NCI-H2196 treated with DMSO at 0.1 percent for 48 hours (cell line): ENCODE data around the gene DTNBP1.
A peak's percentile ranks its signal among the peaks of the same experiment; 100 is the strongest.

ENCODE experiments used
- DNase-seq: peaks from one replicate; lab custom pipeline; 2025; ENCODE audit not compliant: unreplicated experiment; lab: John Stamatoyannopoulos, UW

The DTNBP1 gene

DNA sequence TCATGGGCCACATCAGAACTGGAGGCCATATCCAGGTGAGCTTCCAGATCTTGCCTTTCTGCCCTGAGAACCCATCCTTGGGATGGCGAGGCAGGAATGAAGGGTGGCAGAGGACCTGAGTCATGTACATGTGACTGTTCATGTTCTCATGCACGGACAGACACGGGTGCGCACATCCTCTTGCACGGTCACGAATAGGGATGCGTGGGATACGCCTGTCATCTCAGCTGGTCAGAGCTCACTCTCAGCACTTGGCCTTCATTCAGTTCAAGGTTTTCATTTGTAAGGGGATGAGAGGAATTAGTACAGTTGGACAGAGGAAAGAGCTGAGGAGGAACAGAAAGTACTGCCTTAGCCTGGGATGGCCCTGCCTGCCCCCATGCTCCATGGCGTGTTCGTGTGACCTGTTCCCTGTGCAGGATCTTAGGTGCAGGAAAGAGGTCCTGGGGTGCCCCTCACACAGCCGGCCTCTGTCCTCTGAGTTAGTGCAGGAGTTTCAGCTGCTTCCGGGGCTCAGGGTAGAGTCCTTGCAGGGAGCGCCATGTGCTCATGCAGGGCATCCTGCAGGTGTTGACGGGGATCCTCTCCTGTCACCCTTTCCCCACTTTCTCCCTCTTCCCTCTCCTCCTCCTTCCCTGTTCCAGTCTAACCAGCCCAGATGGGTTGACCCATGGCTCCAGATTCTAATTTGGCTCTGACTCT lies 173.4 kb downstream of the DTNBP1 start:
- no peak for DNase-seq

DNA sequence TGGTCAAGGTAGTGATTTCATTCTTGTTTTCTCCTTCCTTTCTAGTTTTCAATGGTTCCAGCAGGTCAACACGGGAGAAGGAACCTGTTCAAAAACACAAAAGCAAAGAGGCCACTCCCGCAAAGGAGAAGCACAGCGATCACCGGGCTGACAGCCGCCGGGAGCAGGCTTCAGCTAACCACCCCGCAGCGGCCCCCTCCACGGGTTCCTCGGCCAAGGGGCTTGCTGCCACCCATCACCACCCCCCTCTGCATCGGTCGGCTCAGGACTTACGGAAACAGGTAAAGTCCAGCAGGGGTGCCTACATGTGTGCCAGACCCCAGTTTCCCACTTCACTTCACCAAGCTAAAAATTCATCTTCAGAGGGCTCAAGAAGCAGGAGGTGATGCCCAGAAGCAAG lies 175.6 kb downstream of the DTNBP1 start:
- DNase-seq: no peak

DNA sequence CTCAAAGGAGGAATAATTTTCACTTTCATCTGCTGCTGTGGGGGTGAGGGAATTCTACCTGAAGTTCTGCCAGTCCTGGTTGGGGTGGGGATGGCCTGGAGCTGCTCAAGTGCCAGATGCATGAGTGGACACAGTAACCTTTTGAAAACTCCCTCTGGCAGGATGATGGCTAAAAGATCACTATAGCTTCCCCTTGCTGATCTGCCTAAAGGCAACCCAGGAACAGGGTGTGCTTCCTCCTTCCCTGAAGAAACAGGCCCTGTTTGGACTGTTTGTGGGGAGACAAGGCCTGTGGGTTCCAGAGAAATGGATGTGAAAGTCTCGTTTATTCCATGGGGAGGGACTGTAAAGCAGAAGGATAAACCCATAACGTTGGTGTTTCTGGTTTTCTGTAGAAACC lies 176.9 kb downstream of the DTNBP1 start:
- DNase-seq: no peak

DNA sequence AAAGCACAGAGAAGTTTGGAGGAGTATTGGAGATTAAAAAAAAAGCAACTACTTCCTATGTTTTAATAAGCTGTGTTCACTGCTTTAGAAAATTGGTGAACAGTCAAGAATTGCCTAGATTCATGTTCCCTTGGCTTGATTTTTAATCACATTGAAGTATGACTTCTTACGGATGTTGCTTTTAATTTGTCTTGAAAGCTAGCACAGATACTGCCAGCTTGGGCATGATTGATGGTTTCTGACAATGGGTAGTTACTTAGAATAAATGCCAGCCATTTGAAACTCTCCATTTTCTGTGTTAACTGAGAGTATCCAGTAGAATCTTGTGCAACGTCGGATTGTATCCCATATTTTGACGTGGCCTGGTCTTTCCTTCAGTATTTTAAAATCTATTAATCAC lies 178.0 kb downstream of the DTNBP1 start:
- no peak for DNase-seq

DNA sequence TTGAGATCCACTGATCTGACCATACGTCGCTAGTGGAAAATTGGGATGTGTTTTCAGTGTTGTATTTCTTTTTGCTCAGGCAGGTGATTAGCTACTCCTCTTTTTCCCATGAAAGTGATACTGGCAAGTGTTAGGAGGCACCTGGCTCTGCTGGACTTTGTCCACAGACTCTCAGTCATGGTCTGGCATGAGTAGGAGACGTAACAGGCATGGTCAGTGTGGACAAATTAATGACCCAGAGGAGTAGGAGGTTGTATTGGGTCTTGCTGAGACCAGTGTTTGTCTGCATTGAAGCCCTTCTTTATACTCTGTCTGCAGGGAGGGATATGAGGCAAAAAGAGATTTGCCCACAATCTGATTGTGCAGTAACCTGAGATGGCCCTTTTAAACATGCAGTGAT lies 178.7 kb downstream of the DTNBP1 start:
- DNase-seq: peak; percentile 55

DNA sequence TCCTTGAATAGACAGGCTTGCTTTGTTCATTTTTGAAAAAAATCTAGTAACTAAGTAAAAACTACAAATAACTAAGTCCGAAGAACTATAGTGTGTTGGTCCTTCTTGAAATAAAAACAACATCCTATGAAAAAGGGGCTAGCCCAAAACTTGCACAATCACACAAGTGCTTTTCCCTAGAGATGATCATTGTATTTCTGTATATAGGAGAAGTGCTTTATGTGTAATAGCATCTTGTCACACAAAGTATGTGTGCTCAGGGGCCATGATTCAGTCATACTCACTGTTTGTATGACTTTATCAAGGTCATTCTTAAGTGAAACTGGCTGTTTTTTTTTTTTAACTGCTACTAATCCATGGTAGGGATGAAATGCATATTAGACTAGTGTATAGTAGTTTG lies 179.8 kb downstream of the DTNBP1 start:
- DNase-seq: no peak

DNA sequence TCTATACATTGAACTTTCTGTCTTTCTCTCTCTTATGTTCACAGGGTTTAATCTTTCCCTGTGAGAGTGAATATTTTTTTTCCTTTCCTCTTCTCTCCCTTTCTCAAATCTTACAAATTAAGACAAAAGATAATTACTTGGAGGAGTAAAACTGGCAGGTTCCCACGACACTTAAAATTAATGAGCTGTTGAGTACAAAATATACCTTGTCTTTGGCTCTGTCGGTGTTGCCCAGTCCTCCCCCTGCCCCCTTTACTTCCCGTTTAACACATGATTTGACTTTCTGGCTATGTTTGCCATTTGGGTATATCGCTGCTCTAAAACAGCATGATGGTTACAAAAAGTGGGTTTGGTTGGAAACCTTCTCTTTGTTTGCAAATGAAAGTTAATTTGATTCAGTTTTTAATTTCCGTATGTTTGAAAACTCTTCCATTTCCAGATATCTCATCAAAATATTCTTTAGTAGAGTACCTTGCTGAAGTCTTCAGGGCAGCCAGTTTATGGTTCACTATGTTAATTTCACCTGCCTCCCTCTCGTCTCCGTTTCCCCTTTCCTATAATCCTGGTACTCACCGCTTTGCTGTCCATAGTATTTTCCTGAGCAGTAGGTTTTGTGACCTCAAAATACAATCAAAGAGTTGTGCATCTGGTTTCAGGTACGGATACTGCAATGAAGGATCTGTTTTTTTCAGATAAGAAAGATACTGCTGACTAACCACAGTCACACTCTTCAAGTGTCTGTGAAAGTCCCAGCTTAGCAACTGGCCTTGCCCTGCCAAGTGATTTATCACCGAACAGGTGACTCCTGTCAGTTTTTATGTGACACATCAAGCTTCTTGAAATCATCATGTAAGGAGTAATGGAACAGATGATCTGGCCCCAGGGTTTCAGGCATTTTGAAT lies 181.2 kb downstream of the DTNBP1 start:
- no peak for DNase-seq

DNA sequence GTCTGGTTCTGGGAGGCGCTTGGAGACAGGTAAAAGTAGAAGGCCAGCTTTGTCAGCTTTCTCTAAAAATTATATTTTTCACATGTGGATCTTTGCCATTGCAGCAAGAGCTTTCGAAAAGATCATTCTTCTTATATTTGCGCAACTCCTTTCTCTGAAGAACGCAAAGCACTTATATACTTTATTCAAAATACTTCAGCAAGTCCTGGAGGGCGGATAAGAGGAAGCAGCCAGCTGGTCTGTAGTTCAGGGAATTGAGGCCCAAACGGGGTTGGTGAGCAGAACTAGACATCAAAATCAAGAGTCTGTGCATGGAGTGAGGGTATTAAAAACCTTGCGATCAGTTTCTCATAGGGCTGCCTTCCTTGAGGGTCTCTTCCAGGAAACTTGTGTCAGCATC lies 182.3 kb downstream of the DTNBP1 start:
- no peak for DNase-seq

DNA sequence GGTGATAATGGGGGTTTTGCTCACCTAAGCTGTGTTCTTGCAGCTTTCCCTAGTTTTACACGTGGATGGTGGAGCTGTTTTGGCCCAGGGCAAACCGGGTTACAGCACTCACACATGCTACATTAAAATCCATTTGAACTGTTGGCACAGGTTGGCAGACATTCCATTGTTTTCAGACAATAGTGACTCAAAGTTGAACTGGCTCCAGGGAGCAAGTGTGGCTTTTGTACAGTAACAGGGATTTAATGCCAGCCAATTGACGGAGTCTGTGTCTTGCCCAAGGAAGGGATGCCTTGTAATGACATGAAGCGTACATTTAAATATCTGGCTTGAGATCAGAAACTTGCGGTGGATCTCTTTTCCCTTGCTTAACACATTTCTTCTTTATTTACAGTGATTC lies 183.1 kb downstream of the DTNBP1 start:
- DNase-seq: no peak

DNA sequence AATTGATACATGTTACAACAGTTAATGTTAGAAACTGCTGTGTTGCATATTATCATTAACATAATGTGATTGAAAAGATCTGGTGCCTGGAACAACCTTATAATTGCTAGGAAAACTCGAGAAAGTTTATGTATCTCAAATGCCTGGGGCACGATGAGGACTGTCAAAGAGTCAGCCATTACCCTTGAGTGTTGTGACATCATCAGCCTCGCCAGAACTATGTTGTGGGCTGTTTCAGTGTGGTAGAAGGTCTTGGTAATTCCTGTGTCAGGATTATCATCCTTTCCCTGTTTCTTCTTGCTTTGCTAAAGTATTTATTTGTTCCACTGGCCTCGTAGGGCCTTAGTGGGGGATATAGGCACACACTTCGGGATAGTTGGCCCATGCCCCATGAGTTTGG lies 185.1 kb downstream of the DTNBP1 start:
- DNase-seq: no peak

DNA sequence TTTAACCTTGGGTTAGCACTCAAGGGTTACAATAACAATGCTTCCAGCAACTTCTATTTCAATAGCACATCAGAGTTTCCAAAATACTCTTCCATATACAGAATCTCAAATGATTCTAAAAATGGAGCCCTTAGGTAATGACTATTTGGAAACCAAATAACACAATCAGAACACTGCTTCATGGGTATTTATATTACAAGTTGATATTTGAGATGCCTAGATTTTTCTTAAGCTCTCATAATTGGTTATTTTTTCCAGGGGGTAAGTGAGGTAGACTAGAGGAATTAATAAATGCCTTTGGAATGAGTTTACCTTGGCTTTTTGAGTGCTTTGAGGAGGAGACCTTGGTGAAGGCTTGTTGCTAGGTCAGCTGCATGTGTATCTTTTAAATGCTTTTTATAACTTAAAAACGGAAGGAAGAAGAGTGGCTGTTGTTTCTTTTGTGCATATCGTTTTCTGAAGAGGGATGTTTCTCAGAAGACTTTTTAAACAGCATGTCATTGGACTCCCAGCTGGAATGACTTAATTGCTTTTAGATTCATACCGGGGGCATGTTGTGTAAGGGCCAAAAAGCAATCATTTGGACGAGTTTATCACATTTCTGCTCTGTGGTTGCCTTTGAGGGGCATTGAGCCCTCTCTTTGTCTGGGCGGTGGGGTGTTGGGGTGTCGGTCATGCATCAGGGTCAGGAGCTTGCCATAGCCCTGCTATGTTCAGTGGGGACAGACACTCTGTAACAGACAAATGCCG lies 186.0 kb downstream of the DTNBP1 start:
- DNase-seq: no peak

DNA sequence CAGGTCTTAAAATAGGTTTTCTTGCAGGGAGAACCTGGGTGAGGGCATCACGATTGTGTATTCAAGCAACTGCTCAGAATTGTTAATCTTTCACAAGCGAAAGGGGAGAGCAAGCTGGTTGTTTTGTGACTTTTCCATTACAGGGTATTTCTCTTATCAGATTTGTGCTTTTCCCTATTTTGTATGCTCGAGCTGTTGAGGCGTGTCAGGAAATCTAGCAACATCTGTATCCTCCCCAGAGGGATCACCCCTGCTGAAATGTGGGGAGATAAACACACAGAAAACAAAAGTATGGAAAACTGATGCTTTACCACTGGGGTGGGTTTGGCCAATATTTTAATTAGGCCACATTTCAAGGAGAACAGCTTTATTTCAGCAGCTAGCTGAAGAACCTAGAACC lies 187.0 kb downstream of the DTNBP1 start:
- DNase-seq: no peak

DNA sequence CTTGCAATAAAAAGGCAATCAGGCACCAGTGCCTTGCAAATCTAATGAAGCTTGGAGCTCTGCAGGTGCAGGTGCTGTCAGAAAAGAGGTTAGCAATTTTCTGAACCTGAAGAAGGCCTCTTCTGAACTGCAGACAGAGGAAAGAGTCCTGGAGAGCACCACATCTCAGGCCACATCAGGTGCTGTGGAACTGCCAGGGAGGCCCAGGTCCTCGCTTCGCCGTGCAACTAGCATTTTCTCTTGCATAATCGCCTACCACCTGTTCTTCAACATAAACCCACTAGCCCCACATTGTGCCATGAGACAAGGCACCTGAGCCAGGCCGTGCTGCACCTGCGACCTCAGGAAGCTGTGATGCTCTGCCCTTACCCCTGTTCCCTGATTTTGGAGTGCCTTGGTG lies 187.6 kb downstream of the DTNBP1 start:
- DNase-seq: no peak

DNA sequence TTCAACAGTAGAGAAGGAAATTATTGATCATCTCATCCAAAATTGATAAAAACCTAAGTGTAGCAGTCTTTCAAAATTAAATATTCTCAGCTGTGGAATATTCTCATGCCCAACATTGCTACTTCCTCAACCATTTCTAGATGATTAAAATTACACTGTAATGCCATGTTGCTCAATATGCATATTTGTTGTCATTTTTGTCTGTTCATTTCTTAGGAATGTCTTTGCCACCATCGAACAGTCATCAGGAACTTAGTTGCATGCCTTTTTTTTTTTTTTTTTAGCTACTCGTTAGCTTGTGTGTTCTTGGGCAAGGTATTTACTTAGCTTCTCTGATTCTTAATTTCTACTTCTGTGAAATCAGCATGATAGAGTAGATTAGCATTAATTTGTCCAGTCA lies 188.6 kb downstream of the DTNBP1 start:
- DNase-seq: no peak

DNA sequence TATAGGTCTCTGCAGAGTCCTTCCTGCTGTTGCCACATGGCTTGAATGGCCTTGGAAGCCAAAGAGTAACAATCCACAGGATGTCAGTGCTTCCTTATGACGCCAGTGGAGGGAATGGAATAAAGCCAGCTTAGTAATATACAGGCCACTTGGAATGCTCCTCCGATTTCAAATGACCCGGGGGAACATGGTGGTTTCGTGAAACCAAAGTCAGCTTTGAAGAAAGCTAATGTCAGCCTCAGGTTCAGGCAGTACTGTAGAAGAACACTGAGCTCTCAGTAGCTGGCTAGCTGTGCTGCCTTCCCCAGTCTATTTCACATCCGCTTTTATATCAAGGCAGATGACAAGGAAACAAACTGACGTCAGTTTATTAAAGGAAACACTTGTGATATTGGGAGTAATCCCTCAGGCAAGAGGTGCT lies 189.1 kb downstream of the DTNBP1 start:
- DNase-seq: no peak

DNA sequence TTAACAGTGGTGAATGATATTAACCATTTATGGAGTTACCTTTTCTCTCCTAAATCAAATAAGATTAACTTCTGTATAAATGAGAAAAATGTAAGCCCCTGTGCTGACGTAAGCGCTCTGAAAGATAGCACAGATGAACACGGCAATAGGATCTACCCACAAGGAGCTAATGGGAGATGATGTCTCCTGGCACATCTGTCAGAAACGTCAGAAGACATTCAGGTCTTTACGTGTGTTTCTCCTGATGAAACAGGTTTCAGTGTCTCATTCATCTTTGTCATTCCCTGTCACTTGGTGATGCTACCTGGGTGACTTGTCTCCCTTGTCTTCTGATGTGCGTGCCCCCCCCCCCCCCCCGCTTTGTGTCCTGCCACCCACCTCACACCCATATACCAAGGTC lies 189.7 kb downstream of the DTNBP1 start:
- no peak for DNase-seq
